HG02763 (cell line): ENCODE data around the gene ZNF3.

Experiments
- ATAC-seq: cut with Tn5 transposase; IDR thresholded peaks from one replicate; pipeline ENCODE4 v1.9.1; 2021; ENCODE audit warnings: mild to moderate bottlenecking, moderate library complexity; ENCODE audit not compliant: unreplicated experiment

Gene ZNF3

GRCh38 chr7:100057006-100057405 lies 24.5 kb downstream of the ZNF3 start:
- ATAC-seq: no peak

GRCh38 chr7:100053215-100053614 lies 28.3 kb downstream of the ZNF3 start:
- no peak for ATAC-seq

- ATAC-seq: no peak
Observed at GRCh38 chr7:100051611-100052010, 29.9 kb downstream of the ZNF3 start.

DNA sequence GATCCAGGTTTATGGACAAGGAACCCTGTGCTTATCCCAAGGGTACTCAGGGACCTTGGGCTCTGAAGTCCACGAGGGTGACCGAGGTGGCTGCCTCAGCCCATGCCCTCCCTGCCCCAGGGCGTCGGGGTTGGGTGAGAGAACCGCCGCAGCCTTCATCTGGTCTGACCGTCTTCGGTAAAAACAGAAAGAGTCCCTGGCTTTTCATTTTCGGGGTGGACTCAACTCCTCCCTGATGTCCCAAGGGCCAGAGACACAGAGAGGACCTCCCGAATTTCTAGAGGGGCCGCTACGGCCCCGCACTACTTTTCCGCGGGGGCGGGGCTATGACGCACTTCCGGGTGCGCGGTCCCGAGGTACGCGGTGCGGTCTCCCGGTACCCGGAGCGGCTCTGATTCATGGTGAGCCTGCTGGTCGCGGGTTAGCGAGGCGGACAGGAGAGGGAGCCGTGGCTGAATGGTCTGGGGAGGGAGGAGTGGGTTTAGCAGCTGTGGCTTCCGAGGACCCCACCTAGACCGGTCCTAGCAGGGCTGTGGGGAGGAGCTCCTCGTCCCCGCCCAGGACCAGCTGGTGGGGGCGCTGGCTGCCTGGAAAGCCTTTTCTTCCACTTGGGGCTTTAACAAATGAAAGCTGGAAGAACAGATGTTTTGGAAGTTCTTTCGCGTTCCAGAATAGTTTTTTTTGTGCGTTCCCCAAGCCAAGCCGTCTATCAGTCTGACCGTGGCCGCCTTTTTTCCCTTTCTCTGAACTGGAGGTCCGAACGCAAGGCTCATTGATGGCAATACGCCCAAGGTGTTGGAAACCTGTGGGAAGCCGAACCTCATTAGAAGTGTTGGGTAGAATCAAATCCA lies 31.9 kb downstream of the ZNF3 start, which contains the start of gene ZSCAN21:
TSS of gene ZSCAN21 (plus strand) at position 334 of the 851 bp plus-strand sequence. CDS start 7,233 bp downstream, outside the sequence.
- peak; percentile 89 for ATAC-seq

- ATAC-seq: no peak
Observed at GRCh38 chr7:100048680-100049079, 32.8 kb downstream of the ZNF3 start.

GRCh38 chr7:100044718-100045117 lies 36.8 kb downstream of the ZNF3 start:
- ATAC-seq: no peak

- no peak for ATAC-seq
Observed at GRCh38 chr7:100040575-100040974, 40.9 kb downstream of the ZNF3 start.

- no peak for ATAC-seq
Observed at GRCh38 chr7:100038326-100038725, 43.2 kb downstream of the ZNF3 start.

DNA sequence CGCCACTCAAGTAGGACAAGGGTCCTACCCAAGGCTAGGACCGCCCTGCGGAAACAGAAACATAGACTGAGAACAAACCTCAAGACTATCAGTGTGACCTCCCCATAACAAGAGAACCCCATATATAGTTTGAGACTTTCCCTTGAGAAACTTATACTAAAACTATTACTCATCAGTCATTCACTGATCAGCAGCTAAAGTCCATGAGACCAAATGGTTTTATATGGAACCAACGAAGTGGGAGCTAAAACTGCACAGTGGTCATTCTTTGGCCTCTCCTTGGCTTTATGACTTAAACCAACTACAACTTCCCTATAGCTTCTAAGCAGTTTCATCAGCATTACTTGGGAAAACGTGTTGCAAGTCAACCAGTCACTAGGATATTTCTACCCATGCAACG lies 45.6 kb downstream of the ZNF3 start:
- no peak for ATAC-seq

- no peak for ATAC-seq
Observed at GRCh38 chr7:100034871-100035510, 46.5 kb downstream of the ZNF3 start.

GRCh38 chr7:100033526-100033925 lies 48.0 kb downstream of the ZNF3 start:
- ATAC-seq: no peak

DNA sequence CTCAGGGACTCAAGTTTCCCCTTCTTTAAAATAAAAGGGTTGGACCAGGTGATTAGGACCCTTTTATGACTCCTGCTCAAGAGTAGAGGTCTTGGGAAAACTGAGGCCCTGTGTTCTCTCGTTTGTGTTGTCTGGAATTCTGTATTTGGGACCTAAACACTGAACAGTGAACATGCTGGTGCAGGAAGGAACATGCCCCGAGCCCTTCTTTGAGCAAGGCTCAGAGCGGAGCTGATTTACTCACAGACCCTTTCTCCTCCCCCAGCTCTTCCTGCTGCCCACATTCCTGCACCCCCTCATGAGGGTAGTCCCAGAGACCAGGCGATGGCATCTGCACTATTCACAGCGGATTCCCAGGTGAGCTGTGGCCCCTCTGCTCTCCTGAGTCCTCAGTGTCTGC lies 51.9 kb downstream of the ZNF3 start:
- ATAC-seq: no peak

GRCh38 chr7:100027197-100027596 lies 54.3 kb downstream of the ZNF3 start:
- ATAC-seq: no peak

DNA sequence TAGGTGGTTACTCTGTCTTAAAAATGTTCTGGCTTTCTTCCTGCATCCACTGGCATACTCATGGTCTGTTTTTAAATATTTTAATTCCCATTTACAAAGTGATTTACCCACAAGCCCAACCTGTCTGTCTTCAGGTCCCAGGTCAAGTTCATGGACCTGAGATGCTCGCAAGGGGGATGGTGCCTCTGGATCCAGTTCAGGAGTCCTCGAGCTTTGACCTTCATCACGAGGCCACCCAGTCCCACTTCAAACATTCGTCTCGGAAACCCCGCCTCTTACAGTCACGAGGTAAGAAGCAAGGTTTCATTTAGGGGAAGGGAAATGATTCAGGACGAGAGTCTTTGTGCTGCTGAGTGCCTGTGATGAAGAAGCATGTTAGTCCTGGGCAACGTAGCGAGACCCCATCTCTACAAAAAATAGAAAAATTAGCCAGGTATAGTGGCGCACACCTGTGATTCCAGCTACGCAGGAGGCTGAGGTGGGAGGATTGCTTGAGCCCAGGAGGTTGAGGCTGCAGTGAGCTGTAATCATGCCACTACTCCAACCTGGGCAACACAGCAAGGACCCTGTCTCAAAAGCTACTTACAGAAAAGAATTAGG lies 57.4 kb downstream of the ZNF3 start:
- no peak for ATAC-seq

GRCh38 chr7:100023526-100023925 lies 58.0 kb downstream of the ZNF3 start:
- no peak for ATAC-seq

GRCh38 chr7:100022621-100023020 lies 58.9 kb downstream of the ZNF3 start:
- no peak for ATAC-seq

- ATAC-seq: no peak
Observed at GRCh38 chr7:100021297-100021696, 60.2 kb downstream of the ZNF3 start.
